Keratinocyte (primary cell): ENCODE data around the gene CRKL. TPM values are rescaled to one million over a fixed set of nuclear protein-coding genes. Genes with fewer than 3 reads are reported as not detected.

Experiments
- DNase-seq: peaks from one replicate; pipeline ENCODE4 v3.0.0-alpha.2; 2011; ENCODE audit warnings: low read depth, missing footprints, low spot score
- FAIRE-seq: peaks from 2 replicates; lab custom pipeline; 2011; peaks lifted over from hg19 to GRCh38; lab: Jason Lieb, UNC
- H2AFZ ChIP-seq: 2 replicates; pipeline ENCODE4 v1.6.0; 2012; ENCODE audit warnings: low read length, control low read depth, inconsistent platforms; ENCODE audit not compliant: control insufficient read depth
- H3K27ac ChIP-seq: 2 replicates; pipeline ENCODE4 v1.5.1; 2011; ENCODE audit warnings: low read length; ENCODE audit not compliant: control insufficient read depth, insufficient read depth
- H3K27me3 ChIP-seq: 3 replicates; pipeline ENCODE4 v1.6.0; 2011; ENCODE audit warnings: low read length; ENCODE audit not compliant: control insufficient read depth, insufficient read depth; ENCODE audit errors: extremely low read depth
- H3K36me3 ChIP-seq, 2 experiments: 2 replicates in 1 of 2; 3 replicates in 1 of 2; pipeline ENCODE4 v1.5.1; 2011; ENCODE audit warnings: low read length in 2 of 2, mild to moderate bottlenecking in 1 of 2; ENCODE audit not compliant: control insufficient read depth in 2 of 2, insufficient read depth in 2 of 2; ENCODE audit errors: extremely low read depth in 1 of 2
- H3K4me1 ChIP-seq: 3 replicates; pipeline ENCODE4 v1.5.1; 2011; ENCODE audit warnings: low read length; ENCODE audit not compliant: control insufficient read depth, insufficient read depth; ENCODE audit errors: extremely low read depth
- H3K4me2 ChIP-seq: 3 replicates; pipeline ENCODE4 v1.6.0; 2011; ENCODE audit warnings: low read depth, low read length; ENCODE audit not compliant: control insufficient read depth, insufficient read depth; ENCODE audit errors: extremely low read depth
- H3K4me3 ChIP-seq, 3 experiments: fragments of 200-600 bp in 1 of 3; sonication (generic) in 1 of 3; 2 replicates in 2 of 3; 3 replicates in 1 of 3; pipeline ENCODE4 v1.5.1; 2011 to 2016; ENCODE audit warnings: low read length in 3 of 3, mild to moderate bottlenecking in 3 of 3, control low read depth in 2 of 3, inconsistent platforms in 1 of 3, low read depth in 1 of 3, mixed read lengths in 1 of 3, mixed run types in 1 of 3, moderate library complexity in 1 of 3; ENCODE audit not compliant: control insufficient read depth in 2 of 3, insufficient read depth in 2 of 3; ENCODE audit errors: extremely low read depth in 1 of 3
- H3K79me2 ChIP-seq: 2 replicates; pipeline ENCODE4 v1.6.0; 2012; ENCODE audit warnings: low read length; ENCODE audit not compliant: control insufficient read depth, insufficient read depth
- H3K9ac ChIP-seq: 3 replicates; pipeline ENCODE4 v1.6.0; 2011; ENCODE audit warnings: low read length; ENCODE audit not compliant: control insufficient read depth, insufficient read depth; ENCODE audit errors: extremely low read depth
- H3K9me1 ChIP-seq: 3 replicates; pipeline ENCODE4 v1.6.0; 2011; ENCODE audit warnings: low read length; ENCODE audit not compliant: control insufficient read depth, insufficient read depth; ENCODE audit errors: extremely low read depth
- H3K9me3 ChIP-seq: 2 replicates; pipeline ENCODE4 v1.5.1; 2012; ENCODE audit warnings: low read depth, low read length; ENCODE audit not compliant: control insufficient read depth
- H4K20me1 ChIP-seq: 3 replicates; pipeline ENCODE4 v1.6.0; 2011; ENCODE audit warnings: low read length; ENCODE audit not compliant: control insufficient read depth, insufficient read depth; ENCODE audit errors: extremely low read depth
- CTCF ChIP-seq, 3 experiments: IDR thresholded peaks in 1 of 3; conservative IDR thresholded peaks in 1 of 3; optimal IDR thresholded peaks in 1 of 3; 2 replicates in 2 of 3; 3 replicates in 1 of 3; pipeline versions ENCODE3 to v1.5.1; 2011; ENCODE audit warnings: low read length in 3 of 3, mild to moderate bottlenecking in 3 of 3, moderate library complexity in 2 of 3, control low read depth in 1 of 3, inconsistent platforms in 1 of 3; ENCODE audit not compliant: insufficient read depth in 2 of 3; ENCODE audit errors: extremely low read depth in 1 of 3
- EZH2 ChIP-seq: IDR thresholded peaks from one replicate; pipeline ENCODE4 v1.6.1; 2012; ENCODE audit warnings: inconsistent platforms, mild to moderate bottlenecking, low read length, moderate library complexity
- dilution Hi-C: fragments of 300-500 bp; cut with MboI; formaldehyde crosslinking; loops from one replicate; pipeline ENCODE4 v1.7.0; 2020; ENCODE audit warnings: low sequenced_read_pairs; ENCODE audit not compliant: extremely low pct_ligation_motif_present
- polyA plus RNA-seq, 5 experiments: library from polyadenylated mRNA; depleted of rRNA in 3 of 5; stranded (reverse) in 3 of 5; stranded (forward) in 1 of 5; unstranded in 1 of 5; fragments of >200 nt; gene quantifications; 1 replicate in 1 of 5; 2 replicates in 3 of 5; 3 replicates in 1 of 5; pipeline versions ENCODE4 v1.2.1 to v1.2.3, GENCODE V29; 2011 to 2012; ENCODE audit warnings: missing spikeins in 2 of 5, low read depth in 1 of 5, low replicate concordance in 1 of 5

The CRKL gene
- polyA plus RNA-seq, 1 donor (not counting 4 experiments of a cell fraction or from before 2014, with no cell fraction given), result 32.1 TPM

DNA sequence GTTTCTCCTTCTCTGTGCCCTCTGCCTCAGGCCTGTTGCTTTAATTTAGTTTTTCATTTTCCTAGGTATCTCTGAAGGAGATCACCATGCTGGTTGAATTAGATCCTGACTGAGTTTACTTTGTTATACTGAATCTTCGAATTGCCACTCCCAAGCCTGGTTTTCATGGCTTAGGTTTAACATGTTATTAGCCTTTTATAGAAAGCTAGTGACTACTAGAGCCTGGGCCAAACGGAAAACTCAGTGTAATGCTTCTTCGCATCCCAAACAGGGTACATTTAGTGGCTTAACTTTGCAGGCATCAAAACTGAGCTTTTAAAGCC is 3.6 kb downstream of the CRKL start:
- Histone ChIP-seq H4K20me1 (peaks cover 31% of the 10 kb centered on the region), H3K9ac (peak overlapping the region; percentile 94)
- FAIRE-seq, result no peak

GRCh38 chr22:20922141-20922751 is 5.0 kb downstream of the CRKL start:
- Histone ChIP-seq H3K4me1 (peaks cover 21% of the 10 kb centered on the region), H3K9ac (no peak overlapping the region), H3K4me3 (no peak overlapping the region), H3K36me3 (peaks cover 1 to 5% of the 10 kb centered on the region in 2 experiments), H3K9me3 (no peaks in the 10 kb centered on the region), H3K27me3 (no peaks in the 10 kb centered on the region), H3K4me2 (peak overlapping the region; percentile 43), H3K79me2 (peaks cover 99% of the 10 kb centered on the region), H2AFZ (no peak overlapping the region), H4K20me1 (peaks cover 36% of the 10 kb centered on the region), H3K27ac (no peak overlapping the region), H3K9me1 (no peaks in the 10 kb centered on the region)
- dilution Hi-C loops, result no loop called here
- TF ChIP-seq EZH2 (no peak), CTCF (optimal IDR thresholded peaks at IDR 0.05 in 1 of 3, IDR thresholded peaks at IDR 0.05 in 1 of 3, conservative IDR thresholded peaks at IDR 0.05 in 1 of 3; ENCODE audit: extremely low read depth in 1 of 3, insufficient read depth in 2 of 3, low read length in 3 of 3) (no peak)
- DNase-seq, result no peak
- FAIRE-seq, result no peak

More for the DNA sequence above, 3.6 kb downstream of the CRKL start:
- Histone ChIP-seq H3K9me1 (no peaks in the 10 kb centered on the region), H3K36me3 (peaks cover under 1 to 5% of the 10 kb centered on the region in 2 experiments), H3K4me2 (peak overlapping the region; percentile 95), H3K27ac (peak overlapping the region; percentile 71), H3K27me3 (no peaks in the 10 kb centered on the region), H3K4me1 (peaks cover 20% of the 10 kb centered on the region), H3K79me2 (peaks cover 86% of the 10 kb centered on the region), H3K9me3 (no peaks in the 10 kb centered on the region), H3K4me3 (peak overlapping the region; percentile 98 to 99 (median 98)), H2AFZ (no peak overlapping the region)
- dilution Hi-C loops, result no loop called here
- TF ChIP-seq CTCF (optimal IDR thresholded peaks at IDR 0.05 in 1 of 3, IDR thresholded peaks at IDR 0.05 in 1 of 3, conservative IDR thresholded peaks at IDR 0.05 in 1 of 3; ENCODE audit: extremely low read depth in 1 of 3, insufficient read depth in 2 of 3, low read length in 3 of 3) (no peak), EZH2 (no peak)
- DNase-seq, result no peak
